NCI-H510A (cell line): ENCODE results near the gene BLCAP.
"Not testable (repeated sequence)": the region's sequence is repeated elsewhere in the genome, so short reads cannot be mapped to it uniquely, and the experiment has no call there.

Experiments used
- DNase-seq: peaks from one replicate; lab custom pipeline; 2025; lab: John Stamatoyannopoulos, UW

Gene BLCAP

GRCh38 chr20:37480919-37481318 is 46.8 kb downstream of the BLCAP start:
- no peak for DNase-seq

- no peak for DNase-seq
Observed at GRCh38 chr20:37479925-37480691, 47.6 kb downstream of the BLCAP start.

GRCh38 chr20:37479266-37479665 is 48.4 kb downstream of the BLCAP start:
- no peak for DNase-seq

GRCh38 chr20:37477041-37477440 is 50.6 kb downstream of the BLCAP start:
- DNase-seq = no peak

- no peak for DNase-seq
Observed at GRCh38 chr20:37475252-37475651, 52.4 kb downstream of the BLCAP start.

GRCh38 chr20:37474386-37474785 is 53.3 kb downstream of the BLCAP start:
- DNase-seq = no peak

DNA sequence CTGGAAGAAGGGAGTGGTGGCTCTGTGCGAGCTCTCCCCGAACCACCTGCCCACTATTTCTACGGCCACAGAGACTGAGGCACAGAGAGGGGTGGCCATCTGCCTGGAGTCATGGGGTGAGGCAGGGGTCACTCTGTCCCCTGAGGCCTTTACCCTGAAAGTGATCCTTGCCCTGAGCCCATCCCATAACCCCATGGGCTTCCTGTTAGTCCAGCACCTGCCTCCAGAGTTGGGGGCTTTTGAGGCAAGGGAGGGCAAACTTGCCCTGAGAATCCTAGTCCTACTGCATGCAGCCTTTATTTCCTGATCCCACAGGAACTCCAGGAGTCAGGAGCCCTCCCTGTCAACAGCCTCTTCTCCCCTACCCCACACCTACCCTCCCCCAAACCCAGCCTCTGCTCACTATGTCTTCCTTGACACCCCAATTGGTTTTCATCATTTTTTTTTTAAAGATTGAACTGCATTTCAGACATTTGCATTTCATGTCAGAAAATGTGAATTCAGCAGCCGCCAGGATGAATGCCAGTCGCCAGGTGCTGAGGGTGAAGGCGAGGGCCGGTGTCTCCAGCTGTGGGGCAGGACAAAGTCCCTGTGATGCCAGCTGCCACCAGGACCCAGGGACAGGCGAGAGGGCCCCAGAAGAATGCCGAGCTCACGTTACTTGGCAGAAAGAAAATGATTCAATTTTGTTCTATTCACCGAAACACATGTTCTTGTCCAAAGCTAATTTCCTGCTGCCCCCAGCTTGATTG is 54.3 kb downstream of the BLCAP start:
- no peak for DNase-seq

DNA sequence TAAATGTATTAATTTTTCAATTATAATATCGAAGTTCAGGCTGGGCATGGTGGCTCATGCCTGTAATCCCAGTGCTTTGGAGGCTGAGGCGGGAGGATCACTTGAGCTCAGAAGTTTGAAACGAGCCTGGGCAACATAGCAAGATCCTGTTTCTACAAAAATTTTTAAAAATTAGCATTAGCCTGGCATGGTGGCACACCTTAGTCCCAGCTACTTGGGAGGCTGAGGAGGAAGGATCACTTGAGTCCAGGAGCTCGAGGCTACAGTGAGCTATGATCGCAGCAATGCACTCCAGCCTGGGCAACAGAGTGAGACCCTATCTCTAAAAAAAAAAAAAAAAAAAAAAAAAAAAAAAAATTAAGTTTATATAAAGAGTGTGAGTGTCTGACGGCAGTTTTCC is 55.2 kb downstream of the BLCAP start:
- not testable (repeated sequence) for DNase-seq

DNA sequence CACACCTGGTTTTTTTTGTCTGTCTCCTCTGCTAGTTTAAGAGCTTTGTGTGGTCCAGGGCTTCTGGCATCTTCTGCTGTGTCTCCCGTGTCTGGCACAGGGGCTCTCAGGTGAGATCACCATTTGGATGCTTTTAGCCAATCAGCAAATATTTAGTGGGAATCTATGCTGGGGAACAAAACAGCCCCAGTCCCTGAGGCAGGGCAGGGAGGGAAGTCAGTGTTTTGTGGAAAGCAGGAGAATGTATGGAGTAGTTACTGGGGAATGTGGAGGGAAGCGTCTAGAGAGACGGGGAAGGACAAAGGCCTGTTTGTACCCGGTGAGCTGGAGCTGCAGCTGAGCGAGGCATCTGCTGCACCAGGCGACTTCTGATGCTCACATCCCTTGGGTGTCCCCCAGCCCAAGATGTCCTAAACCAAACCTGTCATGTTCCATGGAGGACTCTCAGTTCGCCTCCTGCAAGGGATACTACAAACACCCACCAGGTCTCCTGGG is 55.9 kb downstream of the BLCAP start:
- DNase-seq = no peak

- not testable (repeated sequence) for DNase-seq
Observed at GRCh38 chr20:37470190-37470589, 57.5 kb downstream of the BLCAP start.

DNA sequence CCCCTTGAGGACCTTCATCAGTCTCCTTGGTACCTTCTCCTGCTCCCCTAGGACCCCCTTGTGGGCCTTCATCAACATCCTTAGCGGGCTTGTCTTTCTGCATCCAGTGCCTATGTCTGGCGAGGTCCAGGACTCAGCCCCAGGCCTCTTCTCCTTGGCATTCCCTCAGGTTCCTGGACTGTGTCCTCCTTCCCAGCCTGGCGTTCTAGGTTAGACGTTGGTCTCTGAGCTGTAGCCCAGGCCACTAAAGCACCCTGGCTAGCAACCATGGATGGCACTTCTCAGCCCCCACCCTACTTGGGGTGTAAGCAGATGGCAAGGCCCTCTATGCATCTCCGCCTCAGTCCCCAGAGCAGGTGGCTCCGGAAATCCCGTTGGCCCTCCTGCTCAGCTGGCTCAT is 58.1 kb downstream of the BLCAP start:
- no peak for DNase-seq

- no peak for DNase-seq
Observed at GRCh38 chr20:37468886-37469285, 58.8 kb downstream of the BLCAP start.
